Forelimb muscle (tissue), 1 donor: ENCODE measurements around the gene POU3F2. TPM values are rescaled to one million over a fixed set of nuclear protein-coding genes. Genes with fewer than 3 reads are reported as not detected.

Source experiments
- DNase-seq: peaks from one replicate; pipeline ENCODE4 v3.0.0-alpha.2; 2013; ENCODE audit warnings: low read depth
- polyA plus RNA-seq: library from polyadenylated mRNA; unstranded; fragments of 120-200 nt; gene quantifications from one replicate; pipeline ENCODE4 v1.2.1, GENCODE V29; 2013; ENCODE audit not compliant: insufficient read length

The POU3F2 gene
- polyA plus RNA-seq, 1 donor, result 0.11 TPM

- DNase-seq, result no peak
These were observed 4.2 kb upstream of the POU3F2 start for GRCh38 chr6:98830146-98830545.

DNA sequence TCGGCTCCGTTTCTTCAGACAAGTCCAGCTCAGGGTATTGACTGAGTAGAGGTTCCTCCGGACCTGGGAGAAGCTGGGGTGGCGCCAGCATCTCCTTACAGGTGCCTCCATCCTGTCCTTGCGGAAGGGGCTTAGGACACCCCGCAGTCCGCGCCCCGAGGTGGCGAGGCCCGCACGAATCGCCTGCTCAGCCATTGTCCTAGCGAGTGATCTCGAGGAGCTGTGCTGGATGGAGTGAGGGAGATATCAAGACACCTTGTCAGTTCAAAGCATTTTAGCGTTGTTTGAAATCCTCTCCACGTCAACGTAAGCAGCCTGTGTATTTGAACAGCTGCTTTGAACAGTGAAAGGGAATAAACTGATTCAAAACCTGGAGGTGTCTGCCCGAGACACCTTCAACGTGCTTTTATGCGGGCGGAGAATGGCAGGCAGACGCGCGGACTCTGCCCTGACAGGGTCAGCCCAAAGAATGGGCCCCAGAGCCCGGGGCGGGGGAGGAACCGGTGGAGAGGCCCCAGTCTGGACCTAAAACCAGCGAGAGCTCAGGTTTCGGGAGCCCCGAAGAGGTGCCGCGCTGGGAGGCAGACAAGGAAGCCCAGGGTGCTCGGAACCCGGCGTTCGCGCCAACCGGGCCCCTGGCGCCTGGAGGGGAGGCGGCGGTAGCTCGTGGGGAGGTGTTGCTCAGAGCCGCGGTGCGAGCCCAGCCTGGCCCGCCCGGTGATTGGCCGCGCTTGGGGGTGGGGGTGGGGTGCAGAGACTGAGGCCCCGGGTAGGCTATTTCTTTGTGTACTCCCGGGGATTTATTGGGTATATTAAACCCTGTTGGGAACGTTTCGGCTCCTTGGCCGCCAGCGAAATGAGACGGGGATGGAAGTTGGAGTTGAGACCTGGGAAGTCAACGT is 3.1 kb upstream of the POU3F2 start:
- no peak for DNase-seq

- DNase-seq, result no peak
These were observed 2.5 kb upstream of the POU3F2 start for GRCh38 chr6:98831959-98832283.

DNA sequence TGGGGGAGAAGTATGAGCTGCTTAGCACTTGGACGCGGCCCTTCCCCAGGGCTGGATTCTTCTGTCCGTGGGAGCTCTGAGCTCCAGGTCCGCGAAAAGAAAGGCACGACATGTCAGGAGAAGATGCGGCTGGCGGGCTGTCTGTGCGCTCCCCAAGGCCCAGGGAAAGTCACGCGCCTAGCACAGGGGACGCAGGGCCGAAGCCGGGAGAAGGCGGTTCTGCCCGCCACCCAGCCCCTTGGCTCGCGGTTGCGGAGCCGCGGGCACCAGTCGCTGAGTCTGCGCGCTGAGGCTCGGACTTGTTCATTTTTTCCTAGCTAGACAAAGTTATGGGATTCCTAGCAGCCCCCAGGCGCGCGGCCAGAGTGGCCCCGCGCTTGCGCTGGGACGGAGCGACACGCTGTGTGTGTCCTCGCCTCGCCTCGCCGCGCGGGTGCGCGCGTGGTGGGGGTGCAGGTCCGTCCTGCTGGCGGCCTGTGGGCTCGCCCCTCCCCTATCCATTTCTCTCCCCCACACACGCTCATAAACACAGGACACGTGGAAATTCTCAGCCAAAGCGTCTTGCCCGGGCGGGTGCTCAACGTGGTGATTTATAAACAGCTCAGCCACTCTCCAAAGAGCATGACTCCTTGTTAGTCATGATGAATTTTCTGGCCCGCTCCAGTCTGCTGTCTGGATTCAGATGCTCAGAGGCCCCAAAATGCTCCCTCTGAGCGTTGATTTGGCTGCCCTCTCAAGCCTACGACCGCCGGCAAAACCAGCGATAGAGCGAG is 1.9 kb upstream of the POU3F2 start:
- DNase-seq, result no peak

DNA sequence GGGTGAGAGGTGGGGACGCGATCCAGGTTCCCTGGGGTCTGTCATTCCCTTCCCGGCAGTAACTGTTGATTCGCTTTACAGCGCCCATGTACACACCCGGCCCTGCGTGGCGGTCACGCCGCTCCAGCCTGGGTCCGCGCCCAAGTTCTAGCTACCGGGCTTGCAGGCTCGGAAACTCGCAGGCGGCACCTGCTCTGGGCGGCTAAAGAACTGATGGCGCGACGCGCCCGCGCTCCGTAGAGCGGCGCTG is 1.4 kb upstream of the POU3F2 start:
- DNase-seq, result no peak

- DNase-seq, result no peak
These were observed 891 bp upstream of the POU3F2 start for GRCh38 chr6:98833307-98834059.

- DNase-seq, result no peak
These were observed 1.0 kb downstream of the POU3F2 start for GRCh38 chr6:98835149-98836024.

GRCh38 chr6:98836025-98836961 is 1.9 kb downstream of the POU3F2 start:
- DNase-seq, result no peak

DNA sequence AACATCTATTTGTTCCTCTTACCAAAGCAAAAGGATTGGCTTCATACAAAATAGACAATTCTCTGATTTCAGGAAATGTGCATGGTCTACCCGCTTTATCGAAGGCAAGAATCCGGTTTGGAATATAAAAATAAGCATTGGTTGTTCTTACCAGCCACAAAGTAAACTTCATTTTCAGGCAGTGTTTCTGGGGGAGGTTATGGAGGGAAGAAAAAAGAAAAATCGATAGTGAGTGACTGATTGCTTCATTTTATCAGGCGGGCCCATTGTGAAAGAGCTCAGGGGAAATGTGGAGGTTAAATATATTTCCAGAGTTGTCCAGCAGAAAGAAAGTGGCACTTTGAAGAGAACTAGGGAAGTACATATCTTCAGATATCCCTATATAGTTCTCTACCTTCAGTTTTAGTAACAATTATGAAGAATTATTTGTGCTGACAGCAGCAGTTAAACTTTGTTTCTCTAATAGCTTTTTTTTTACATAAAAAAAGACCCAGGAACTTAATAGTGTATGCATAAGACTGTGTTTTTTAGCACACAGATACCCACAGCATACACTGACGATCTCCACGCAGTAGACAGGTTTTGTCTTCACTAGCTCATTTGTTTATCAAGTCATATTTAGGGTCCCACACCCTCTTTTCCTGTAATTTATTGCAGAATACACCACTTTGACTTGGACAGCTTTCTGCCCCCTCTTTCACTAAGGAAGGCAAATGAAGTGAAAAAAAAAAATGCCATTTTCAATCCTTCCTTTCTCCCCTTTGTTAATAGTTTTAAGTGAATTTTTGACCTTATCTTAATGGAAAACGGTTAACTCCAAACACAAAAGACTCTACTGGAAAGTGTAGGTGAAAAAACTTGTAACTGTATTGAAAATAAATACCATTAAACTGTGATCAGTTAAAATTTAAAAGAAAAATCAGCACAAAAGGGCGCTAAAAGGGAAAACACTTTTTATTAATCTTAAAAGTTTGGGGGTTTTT is 2.9 kb downstream of the POU3F2 start:
- DNase-seq, result no peak

- DNase-seq, result no peak
These were observed 3.7 kb downstream of the POU3F2 start for GRCh38 chr6:98838032-98838431.

DNA sequence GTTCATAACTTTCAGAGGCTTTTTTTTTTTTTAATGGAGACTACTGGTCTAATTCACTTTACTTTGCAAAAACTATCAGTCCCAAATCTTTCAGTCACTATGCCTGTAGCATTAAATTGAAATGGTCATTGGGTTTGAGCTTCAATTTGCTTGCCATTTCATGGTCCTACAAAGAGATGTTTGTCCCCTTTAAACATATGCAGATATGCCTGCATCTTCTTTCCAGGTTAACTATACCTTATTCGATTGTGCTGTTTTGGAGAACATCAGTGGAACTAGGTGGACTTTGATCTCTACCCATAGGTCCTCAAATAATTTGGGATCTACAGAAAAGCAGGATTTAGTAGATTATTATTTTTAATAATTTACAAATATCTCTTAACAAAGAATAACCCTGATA is 4.6 kb downstream of the POU3F2 start:
- DNase-seq, result no peak

DNA sequence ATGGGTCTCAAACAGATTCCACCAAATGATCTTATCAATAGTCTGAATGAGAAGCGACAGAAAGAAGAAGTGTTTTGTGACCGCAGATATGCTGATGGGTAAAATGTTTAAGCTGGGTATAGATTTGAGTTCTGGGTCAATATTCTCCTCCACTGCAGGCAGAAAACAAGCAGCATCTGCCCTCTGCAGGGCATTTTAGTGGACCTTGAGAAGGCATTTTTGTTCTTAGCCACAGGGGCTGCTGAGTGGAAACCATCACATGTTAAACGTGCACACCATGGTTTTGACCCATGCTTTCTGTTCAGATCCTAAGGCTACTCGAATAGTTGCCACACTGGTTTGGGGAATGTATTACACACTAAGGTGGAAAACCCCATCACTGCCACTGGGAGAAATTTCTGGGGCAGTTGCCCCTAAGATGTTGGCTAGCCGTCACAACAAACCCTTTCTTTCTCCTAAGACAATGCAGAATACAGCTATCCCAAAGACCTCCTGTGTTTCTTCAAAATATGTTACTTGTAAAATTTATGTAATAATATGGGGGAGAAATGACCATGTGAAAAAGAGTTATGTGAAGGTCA is 5.5 kb downstream of the POU3F2 start:
- no peak for DNase-seq

GRCh38 chr6:98840385-98840784 is 6.0 kb downstream of the POU3F2 start:
- DNase-seq, result no peak

GRCh38 chr6:98840996-98841513 is 6.7 kb downstream of the POU3F2 start:
- DNase-seq, result no peak

DNA sequence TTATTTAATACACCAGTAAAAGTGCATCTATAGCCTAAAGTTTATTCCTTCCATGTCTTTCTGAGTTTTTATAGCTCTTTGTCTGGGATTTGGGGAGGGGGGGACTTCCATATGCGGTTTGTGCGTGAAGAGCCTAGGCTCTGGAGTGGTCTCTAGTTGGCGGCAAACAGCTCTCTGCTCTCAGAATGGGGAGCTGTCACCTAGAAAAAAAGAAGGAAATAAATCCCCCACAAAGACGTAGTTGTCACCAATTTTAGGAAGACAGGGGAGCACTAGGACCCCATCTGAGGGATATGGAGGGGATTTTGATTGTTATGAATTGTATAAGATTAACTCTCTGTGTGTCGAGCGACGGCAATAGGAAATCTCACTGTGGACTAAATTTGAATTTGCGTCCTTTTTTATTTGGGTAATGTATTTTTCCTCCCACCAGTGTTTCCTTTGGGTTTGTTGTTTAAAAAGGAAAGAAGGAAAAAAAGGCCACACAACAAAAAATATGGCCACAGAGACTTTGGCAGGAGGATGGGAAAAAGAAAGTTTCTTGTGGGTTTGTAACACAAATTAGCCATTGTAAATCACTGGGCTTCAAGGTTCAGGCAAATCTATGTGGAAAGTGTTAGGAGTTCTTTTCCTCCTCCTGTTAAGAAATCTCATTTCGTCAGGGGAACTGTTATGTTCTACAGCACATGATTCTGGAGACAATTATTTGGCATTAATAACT is 7.4 kb downstream of the POU3F2 start:
- DNase-seq, result no peak

DNA sequence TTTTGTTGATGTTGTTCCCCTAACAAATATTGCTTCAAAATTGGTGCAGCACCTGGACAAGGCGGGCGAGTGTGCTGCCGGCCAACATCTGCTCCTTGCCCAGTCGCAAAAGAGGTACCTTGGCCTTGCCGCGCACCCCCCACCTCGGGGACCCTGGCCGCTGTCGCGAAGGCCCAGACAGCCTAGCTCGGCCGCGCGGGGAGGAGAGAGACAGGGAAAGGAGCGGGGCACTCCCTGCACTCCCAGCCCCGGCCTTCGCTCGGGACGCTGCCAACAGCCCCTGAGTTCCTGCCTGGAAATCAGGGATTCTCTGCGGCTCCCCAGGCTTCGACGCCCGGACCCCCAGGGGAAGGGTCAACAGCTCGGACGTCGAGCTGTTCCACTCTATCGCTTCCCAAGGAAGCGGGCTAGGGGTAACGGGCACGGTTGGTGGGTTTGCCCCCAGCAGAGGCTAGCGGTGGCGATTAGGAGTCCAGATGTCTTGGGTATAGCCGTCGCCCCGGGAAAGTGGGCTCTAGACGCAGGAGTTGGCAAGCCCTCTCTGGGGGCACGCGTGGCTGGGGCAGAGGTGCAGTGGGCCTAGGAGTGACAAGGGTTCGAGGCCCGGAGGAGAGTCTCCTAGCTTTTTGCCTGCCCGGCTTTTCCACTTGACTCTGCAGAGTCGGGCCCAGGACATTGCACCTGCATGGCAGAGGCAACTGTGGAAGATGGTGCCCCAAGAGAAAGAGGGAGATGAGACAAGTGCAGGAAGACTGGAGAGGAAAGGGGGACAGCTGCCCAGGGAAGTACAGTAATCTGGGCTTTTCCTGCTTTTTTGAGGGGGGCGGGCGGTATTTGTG is 8.2 kb downstream of the POU3F2 start:
- no peak for DNase-seq
